Fibroblast of lung (primary cell): ENCODE measurements around the gene ZGRF1. TPM values are rescaled to one million over a fixed set of nuclear protein-coding genes. Genes with fewer than 3 reads are reported as not detected.

Source experiments
- DNase-seq, 2 donors: peaks; one replicate each; pipeline versions ENCODE4 v3.0.0 to v3.0.0-alpha.2; 2010; ENCODE audit warnings: low read depth in 2 of 2
- H2AFZ ChIP-seq: 2 replicates; pipeline ENCODE4 v1.5.1; 2012; ENCODE audit warnings: low read length, control low read depth, inconsistent platforms
- H3K27ac ChIP-seq: 2 replicates; pipeline ENCODE4 v1.5.1; 2011; ENCODE audit warnings: low read length, control low read depth; ENCODE audit not compliant: insufficient read depth
- H3K27me3 ChIP-seq: 2 replicates; pipeline ENCODE4 v1.5.1; 2011; ENCODE audit warnings: mild to moderate bottlenecking, low read length; ENCODE audit not compliant: control insufficient read depth, insufficient read depth
- H3K36me3 ChIP-seq: 2 replicates; pipeline ENCODE4 v1.5.1; 2011; ENCODE audit warnings: low read length; ENCODE audit not compliant: control insufficient read depth, insufficient read depth
- H3K4me1 ChIP-seq: 2 replicates; pipeline ENCODE4 v1.5.1; 2011; ENCODE audit warnings: low read length; ENCODE audit not compliant: control insufficient read depth, insufficient read depth; ENCODE audit errors: extremely low read depth
- H3K4me2 ChIP-seq: 2 replicates; pipeline ENCODE4 v1.5.1; 2011; ENCODE audit warnings: low read length, control low read depth; ENCODE audit not compliant: insufficient read depth; ENCODE audit errors: extremely low read depth
- H3K4me3 ChIP-seq, 4 experiments: fragments of 200-600 bp in 1 of 4; sonication (generic) in 1 of 4; replicated peaks in 1 of 4; 2 replicates each; pipeline ENCODE4 v1.5.1; 2011 to 2016; ENCODE audit warnings: low read length in 4 of 4, low read depth in 3 of 4, mild to moderate bottlenecking in 3 of 4, control low read depth in 2 of 4, inconsistent platforms in 1 of 4, mixed read lengths in 1 of 4; ENCODE audit not compliant: insufficient read depth in 1 of 4; ENCODE audit errors: control extremely low read depth in 1 of 4
- H3K79me2 ChIP-seq: 2 replicates; pipeline ENCODE4 v1.5.1; 2012; ENCODE audit warnings: mild to moderate bottlenecking, low read length, inconsistent platforms; ENCODE audit not compliant: control insufficient read depth, insufficient read depth
- H3K9ac ChIP-seq: 2 replicates; pipeline ENCODE4 v1.5.1; 2011; ENCODE audit warnings: mild to moderate bottlenecking, low read length, control low read depth; ENCODE audit not compliant: insufficient read depth
- H3K9me3 ChIP-seq: 2 replicates; pipeline ENCODE4 v1.5.1; 2012; ENCODE audit warnings: low read depth, low read length; ENCODE audit not compliant: control insufficient read depth, insufficient read depth
- H4K20me1 ChIP-seq: 2 replicates; pipeline ENCODE4 v1.5.1; 2011; ENCODE audit warnings: low read length; ENCODE audit not compliant: control insufficient read depth, insufficient read depth; ENCODE audit errors: extremely low read depth
- CTCF ChIP-seq, 2 donors: IDR thresholded peaks in 1 of 2; conservative IDR thresholded peaks in 1 of 2; 1 replicate in 1 of 2; 2 replicates in 1 of 2; pipeline ENCODE4 v1.5.1; 2011 to 2012; ENCODE audit warnings: low read length in 2 of 2, control low read depth in 1 of 2, inconsistent platforms in 1 of 2, low read depth in 1 of 2, mild to moderate bottlenecking in 1 of 2
- EZH2 ChIP-seq: IDR thresholded peaks from 2 replicates; pipeline ENCODE4 v1.5.1; 2012; ENCODE audit warnings: low read length, control low read depth, mild to moderate bottlenecking; ENCODE audit errors: missing control alignments
- polyA plus RNA-seq, 2 donors: library from polyadenylated mRNA; depleted of rRNA in 1 of 2; stranded (reverse) in 1 of 2; unstranded in 1 of 2; fragments of >200 nt; gene quantifications; 2 replicates each; pipeline ENCODE4 v1.2.1, GENCODE V29; 2011 to 2012; ENCODE audit warnings: missing spikeins in 1 of 2
- total RNA-seq: library from RNA; depleted of rRNA; stranded (reverse); fragments of >200 nt; gene quantifications from 2 replicates; pipeline ENCODE4 v1.2.1, GENCODE V29; 2014

ZGRF1 gene
- total and polyA plus RNA-seq, 2 donors (not counting 1 experiment from before 2014, with no cell fraction given), result 3.1 to 5.8 TPM

- TF ChIP-seq CTCF (conservative IDR thresholded peaks at IDR 0.05 in 1 of 2, IDR thresholded peaks at IDR 0.05 in 1 of 2; ENCODE audit: low read depth in 1 of 2, low read length in 2 of 2), result no peak
- TF ChIP-seq EZH2, result no peak
- peaks cover 6% of the 10 kb centered on the region for H3K4me1 ChIP-seq
- peaks cover 88% of the 10 kb centered on the region for H3K27me3 ChIP-seq
- peaks cover 2% of the 10 kb centered on the region for H4K20me1 ChIP-seq
- no peak overlapping the region for H2AFZ ChIP-seq
- H3K4me2 ChIP-seq, result no peak overlapping the region
- H3K9ac ChIP-seq, result no peak overlapping the region
- no peak for DNase-seq
- H3K36me3 ChIP-seq, result no peaks in the 10 kb centered on the region
- H3K4me3 ChIP-seq, result no peak overlapping the region
- H3K27ac ChIP-seq, result no peak overlapping the region
- no peaks in the 10 kb centered on the region for H3K9me3 ChIP-seq
- no peaks in the 10 kb centered on the region for H3K79me2 ChIP-seq
Measured at GRCh38 chr4:112518675-112519074, 118.0 kb downstream of the ZGRF1 start.

- no peak for DNase-seq
- no peak overlapping the region for H2AFZ ChIP-seq
- no peak overlapping the region for H3K4me3 ChIP-seq
- no peak overlapping the region for H3K27ac ChIP-seq
- no peak for TF ChIP-seq CTCF (conservative IDR thresholded peaks at IDR 0.05 in 1 of 2, IDR thresholded peaks at IDR 0.05 in 1 of 2; ENCODE audit: low read depth in 1 of 2, low read length in 2 of 2)
- no peak for TF ChIP-seq EZH2
- no peaks in the 10 kb centered on the region for H3K36me3 ChIP-seq
- peaks cover 2% of the 10 kb centered on the region for H4K20me1 ChIP-seq
- peaks cover 6% of the 10 kb centered on the region for H3K4me1 ChIP-seq
- H3K9ac ChIP-seq, result no peak overlapping the region
- H3K9me3 ChIP-seq, result no peaks in the 10 kb centered on the region
- H3K79me2 ChIP-seq, result no peaks in the 10 kb centered on the region
- no peak overlapping the region for H3K4me2 ChIP-seq
- peaks cover 86% of the 10 kb centered on the region for H3K27me3 ChIP-seq
Measured at GRCh38 chr4:112517911-112518310, 118.8 kb downstream of the ZGRF1 start.

GRCh38 chr4:112517067-112517634 is 119.6 kb downstream of the ZGRF1 start:
- H3K27me3 ChIP-seq, result peaks cover 83% of the 10 kb centered on the region
- H3K36me3 ChIP-seq, result no peaks in the 10 kb centered on the region
- no peak overlapping the region for H3K9ac ChIP-seq
- DNase-seq, result no peak
- peaks cover 6% of the 10 kb centered on the region for H3K4me1 ChIP-seq
- TF ChIP-seq CTCF (conservative IDR thresholded peaks at IDR 0.05 in 1 of 2, IDR thresholded peaks at IDR 0.05 in 1 of 2; ENCODE audit: low read depth in 1 of 2, low read length in 2 of 2) (no peak), EZH2 (peak; percentile 91)
- no peaks in the 10 kb centered on the region for H3K9me3 ChIP-seq
- H2AFZ ChIP-seq, result no peak overlapping the region
- H3K79me2 ChIP-seq, result no peaks in the 10 kb centered on the region
- no peak overlapping the region for H3K27ac ChIP-seq
- no peak overlapping the region for H3K4me3 ChIP-seq
- no peaks in the 10 kb centered on the region for H4K20me1 ChIP-seq
- H3K4me2 ChIP-seq, result no peak overlapping the region
